GM15510 (cell line): ENCODE results near the gene MBTD1.

Experiments
- POLR2A ChIP-seq: IDR thresholded peaks from 3 replicates; pipeline ENCODE4 v1.6.1; 2011; ENCODE audit warnings: borderline replicate concordance; ENCODE audit not compliant: insufficient read length; ENCODE audit errors: extremely low read depth

Gene MBTD1

GRCh38 chr17:51166987-51167931, 92.6 kb downstream of the MBTD1 start:
- no peak for TF ChIP-seq POLR2A

- peak; percentile 80 for TF ChIP-seq POLR2A
Observed at GRCh38 chr17:51166198-51166986, 93.5 kb downstream of the MBTD1 start, which contains the start of gene NME2. NME2 (plus strand) TSS chr17:51166411; CDS start chr17:51166831, 420 bp downstream.

GRCh38 chr17:51165680-51166197, 94.1 kb downstream of the MBTD1 start:
- no peak for TF ChIP-seq POLR2A

GRCh38 chr17:51164911-51165679, 94.8 kb downstream of the MBTD1 start:
- TF ChIP-seq POLR2A, result no peak

- TF ChIP-seq POLR2A, result no peak
Observed at GRCh38 chr17:51161541-51161940, 98.3 kb downstream of the MBTD1 start.

GRCh38 chr17:51159604-51160003, 100.2 kb downstream of the MBTD1 start:
- no peak for TF ChIP-seq POLR2A

GRCh38 chr17:51155416-51155815, 104.4 kb downstream of the MBTD1 start:
- no peak for TF ChIP-seq POLR2A

GRCh38 chr17:51154176-51154575, 105.7 kb downstream of the MBTD1 start:
- no peak for TF ChIP-seq POLR2A

GRCh38 chr17:51153210-51154072, 106.4 kb downstream of the MBTD1 start, which contains the start of gene NME1:
NME1 (plus strand) TSS chr17:51153559; CDS start chr17:51155655, 2,096 bp downstream.
- TF ChIP-seq POLR2A, result peak; percentile 82

GRCh38 chr17:51152766-51153209, 107.1 kb downstream of the MBTD1 start:
- TF ChIP-seq POLR2A, result no peak

- no peak for TF ChIP-seq POLR2A
Observed at GRCh38 chr17:51150932-51151331, 108.9 kb downstream of the MBTD1 start.

GRCh38 chr17:51149163-51149562, 110.7 kb downstream of the MBTD1 start:
- no peak for TF ChIP-seq POLR2A

- TF ChIP-seq POLR2A, result no peak
Observed at GRCh38 chr17:51147650-51148049, 112.2 kb downstream of the MBTD1 start.
